Memory B cell (primary cell): ENCODE measurements around the gene ANKRD12.

ENCODE experiments used
- ATAC-seq: fragments of 150-1000 bp; cut with Tn5 transposase; 2 replicates; pipeline ENCODE4 v1.10.0; 2021; ENCODE audit warnings: low read depth, mild to moderate bottlenecking, moderate library complexity
- DNase-seq, 2 donors: peaks; one replicate each; pipeline ENCODE4 v3.0.0; 2022; ENCODE audit warnings: low spot score in 2 of 2
- H3K27ac Mint-ChIP-seq: one replicate; pipeline ENCODE4 v1.8.0; 2022; ENCODE audit warnings: mild to moderate bottlenecking, moderate library complexity, mixed read lengths
- H3K27me3 Mint-ChIP-seq: one replicate; pipeline ENCODE4 v1.8.0; 2022; ENCODE audit warnings: mixed read lengths
- H3K36me3 Mint-ChIP-seq: one replicate; pipeline ENCODE4 v1.8.0; 2022; ENCODE audit warnings: mild to moderate bottlenecking, mixed read lengths
- H3K4me1 Mint-ChIP-seq: one replicate; pipeline ENCODE4 v1.8.0; 2022; ENCODE audit warnings: mixed read lengths
- H3K4me3 Mint-ChIP-seq: one replicate; pipeline ENCODE4 v1.8.0; 2022; ENCODE audit warnings: mild to moderate bottlenecking, moderate library complexity, mixed read lengths
- H3K9me3 Mint-ChIP-seq: one replicate; pipeline ENCODE4 v1.8.0; 2022; ENCODE audit warnings: mixed read lengths

ANKRD12 gene

DNA sequence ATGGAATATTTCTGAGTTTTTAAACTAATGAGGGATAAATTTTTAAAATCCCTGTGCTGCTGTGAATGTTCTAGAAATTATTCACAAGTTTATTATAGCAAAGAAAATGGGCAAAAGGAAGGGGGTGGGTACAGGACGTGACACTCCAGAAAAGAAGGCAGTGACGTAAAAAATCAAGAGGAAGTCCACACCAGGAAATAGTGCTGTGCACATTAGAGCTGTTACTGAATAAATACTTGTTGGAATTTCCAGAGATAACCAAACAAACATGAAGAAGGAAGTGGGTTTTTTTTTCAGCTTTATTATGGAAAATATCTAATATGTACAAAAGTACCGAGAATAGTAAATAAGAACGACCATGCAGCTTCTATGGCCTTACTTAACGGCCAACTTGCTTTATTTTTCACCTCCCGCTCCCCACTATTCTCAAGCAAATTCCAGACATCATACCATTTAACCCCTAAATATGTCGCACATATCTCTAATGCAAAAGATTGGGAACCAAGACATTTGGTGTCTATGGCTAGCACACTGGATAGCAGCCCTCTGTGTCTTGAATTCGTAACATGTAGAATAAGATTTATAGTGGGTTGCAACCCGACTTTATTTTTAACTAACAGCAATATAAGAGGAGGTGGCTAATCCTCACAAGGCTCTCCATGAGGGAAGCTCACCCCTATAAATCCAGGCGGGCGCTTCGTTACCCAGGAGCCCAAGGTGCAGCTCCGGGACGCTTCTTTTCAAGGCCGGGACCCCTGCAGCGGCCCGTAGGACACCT is 34.7 kb upstream of the ANKRD12 start:
- Mint-ChIP-seq H3K27ac (peak overlapping the region; percentile 93), H3K36me3 (peaks cover 8% of the 10 kb centered on the region), H3K27me3 (no peaks in the 10 kb centered on the region), H3K4me1 (peaks cover 25% of the 10 kb centered on the region), H3K9me3 (no peaks in the 10 kb centered on the region), H3K4me3 (peak overlapping the region; percentile 97)
- ATAC-seq (peak; percentile 49), DNase-seq (peak in 1 of 2 donors; percentile 30)

GRCh38 chr18:9102508-9103375 is 33.8 kb upstream of the ANKRD12 start, which contains the start of gene NDUFV2:
TSS of gene NDUFV2 (plus strand) at chr18:9102699. CDS start at chr18:9102744, 45 bp downstream.
- DNase-seq (peak; percentile 97 to 98), ATAC-seq (peak; percentile 85)
- H3K36me3 Mint-ChIP-seq = peaks cover 8% of the 10 kb centered on the region
- no peaks in the 10 kb centered on the region for H3K9me3 Mint-ChIP-seq
- H3K4me1 Mint-ChIP-seq = peaks cover 33% of the 10 kb centered on the region
- peak within 1 kb of the TSS; percentile 93 for H3K27ac Mint-ChIP-seq
- H3K27me3 Mint-ChIP-seq = no peaks in the 10 kb centered on the region
- H3K4me3 Mint-ChIP-seq = peak within 1 kb of the TSS; percentile 97

GRCh38 chr18:9103376-9103873 is 33.2 kb upstream of the ANKRD12 start:
- ATAC-seq (no peak), DNase-seq (no peak)
- Mint-ChIP-seq H3K27ac (peak overlapping the region; percentile 93), H3K36me3 (peaks cover 8% of the 10 kb centered on the region), H3K4me3 (peak overlapping the region; percentile 97), H3K27me3 (no peaks in the 10 kb centered on the region), H3K4me1 (peaks cover 34% of the 10 kb centered on the region), H3K9me3 (no peaks in the 10 kb centered on the region)

GRCh38 chr18:9104244-9104901 is 32.2 kb upstream of the ANKRD12 start:
- H3K9me3 Mint-ChIP-seq = no peaks in the 10 kb centered on the region
- H3K36me3 Mint-ChIP-seq = peaks cover 8% of the 10 kb centered on the region
- ATAC-seq = no peak
- peak overlapping the region; percentile 93 for H3K27ac Mint-ChIP-seq
- no peaks in the 10 kb centered on the region for H3K27me3 Mint-ChIP-seq
- H3K4me1 Mint-ChIP-seq = peaks cover 39% of the 10 kb centered on the region
- DNase-seq = no peak
- peak overlapping the region; percentile 97 for H3K4me3 Mint-ChIP-seq

- DNase-seq (no peak), ATAC-seq (no peak)
- no peaks in the 10 kb centered on the region for H3K27me3 Mint-ChIP-seq
- peaks cover 8% of the 10 kb centered on the region for H3K36me3 Mint-ChIP-seq
- no peaks in the 10 kb centered on the region for H3K9me3 Mint-ChIP-seq
- H3K4me3 Mint-ChIP-seq = peak overlapping the region; percentile 72
- H3K27ac Mint-ChIP-seq = peak overlapping the region; percentile 93
- H3K4me1 Mint-ChIP-seq = peaks cover 45% of the 10 kb centered on the region
Measured at GRCh38 chr18:9105420-9105819, 31.2 kb upstream of the ANKRD12 start.

DNA sequence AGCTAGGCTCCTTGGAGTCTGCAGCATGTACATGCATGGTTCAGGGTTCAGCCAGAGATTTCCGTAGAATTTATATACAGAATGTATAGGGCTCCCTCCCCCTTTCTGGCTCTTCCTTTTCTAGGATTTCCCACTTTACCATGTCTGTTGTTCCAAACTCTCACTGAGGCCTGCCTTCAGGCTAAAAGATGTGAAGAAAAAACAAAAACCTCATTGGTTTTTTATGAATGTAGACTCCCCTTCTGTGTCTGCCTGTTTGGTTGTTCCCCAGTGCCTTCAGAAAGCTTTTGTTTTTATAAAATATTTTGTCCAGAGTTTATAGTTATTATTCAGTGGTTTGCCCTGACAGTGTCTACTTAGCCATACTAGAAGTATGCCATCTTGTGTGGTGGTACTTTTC is 30.5 kb upstream of the ANKRD12 start:
- no peak for ATAC-seq
- H3K9me3 Mint-ChIP-seq = no peaks in the 10 kb centered on the region
- DNase-seq = no peak
- H3K4me3 Mint-ChIP-seq = peak overlapping the region; percentile 72
- peaks cover 50% of the 10 kb centered on the region for H3K4me1 Mint-ChIP-seq
- H3K27me3 Mint-ChIP-seq = no peaks in the 10 kb centered on the region
- peak overlapping the region; percentile 93 for H3K27ac Mint-ChIP-seq
- H3K36me3 Mint-ChIP-seq = peaks cover 8% of the 10 kb centered on the region

- H3K36me3 Mint-ChIP-seq = peaks cover 8% of the 10 kb centered on the region
- H3K4me1 Mint-ChIP-seq = peaks cover 52% of the 10 kb centered on the region
- peak overlapping the region; percentile 60 for H3K4me3 Mint-ChIP-seq
- no peaks in the 10 kb centered on the region for H3K27me3 Mint-ChIP-seq
- no peaks in the 10 kb centered on the region for H3K9me3 Mint-ChIP-seq
- ATAC-seq (no peak), DNase-seq (no peak)
- H3K27ac Mint-ChIP-seq = peak overlapping the region; percentile 93
Measured at GRCh38 chr18:9106800-9107584, 29.6 kb upstream of the ANKRD12 start.

DNA sequence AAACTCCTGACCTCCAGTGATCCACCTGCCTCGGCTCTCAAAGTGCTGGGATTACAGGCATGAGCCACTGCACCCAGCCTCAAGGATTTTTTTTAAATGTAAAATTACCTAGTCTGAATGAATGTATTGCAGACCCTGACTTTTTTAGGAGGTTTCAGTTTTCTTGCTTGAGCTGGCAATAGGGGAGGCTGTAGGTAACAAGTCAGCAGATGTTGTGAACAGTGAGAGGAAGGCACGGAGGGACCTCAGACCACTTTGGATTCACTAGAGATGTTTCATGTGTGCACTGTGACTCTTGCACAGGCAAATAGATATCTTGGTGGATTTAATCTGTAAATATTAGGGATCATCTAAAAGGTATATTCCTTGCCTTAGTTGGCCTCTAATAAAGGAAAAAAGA is 27.7 kb upstream of the ANKRD12 start:
- Mint-ChIP-seq H3K4me1 (peaks cover 62% of the 10 kb centered on the region), H3K9me3 (no peaks in the 10 kb centered on the region), H3K27ac (peak overlapping the region; percentile 36), H3K4me3 (no peak overlapping the region), H3K27me3 (no peaks in the 10 kb centered on the region), H3K36me3 (peaks cover 9% of the 10 kb centered on the region)
- ATAC-seq (no peak), DNase-seq (no peak)

- no peak overlapping the region for H3K4me3 Mint-ChIP-seq
- H3K27ac Mint-ChIP-seq = peak overlapping the region; percentile 36
- H3K36me3 Mint-ChIP-seq = peaks cover 5% of the 10 kb centered on the region
- DNase-seq = no peak
- H3K27me3 Mint-ChIP-seq = no peaks in the 10 kb centered on the region
- no peak for ATAC-seq
- no peaks in the 10 kb centered on the region for H3K9me3 Mint-ChIP-seq
- H3K4me1 Mint-ChIP-seq = peaks cover 56% of the 10 kb centered on the region
Measured at GRCh38 chr18:9109523-9109922, 27.1 kb upstream of the ANKRD12 start.

- Mint-ChIP-seq H3K9me3 (no peaks in the 10 kb centered on the region), H3K27me3 (no peaks in the 10 kb centered on the region), H3K27ac (peak overlapping the region; percentile 95), H3K4me3 (peak overlapping the region; percentile 82), H3K36me3 (peaks cover 2% of the 10 kb centered on the region), H3K4me1 (peaks cover 51% of the 10 kb centered on the region)
- peak; percentile 50 for ATAC-seq
- peak; percentile 24 to 37 for DNase-seq
Measured at GRCh38 chr18:9113468-9114149, 23.0 kb upstream of the ANKRD12 start.

- peak overlapping the region; percentile 96 for H3K27ac Mint-ChIP-seq
- peaks cover 6% of the 10 kb centered on the region for H3K36me3 Mint-ChIP-seq
- no peaks in the 10 kb centered on the region for H3K27me3 Mint-ChIP-seq
- H3K9me3 Mint-ChIP-seq = no peaks in the 10 kb centered on the region
- H3K4me3 Mint-ChIP-seq = peak overlapping the region; percentile 65
- DNase-seq (no peak), ATAC-seq (no peak)
- peaks cover 47% of the 10 kb centered on the region for H3K4me1 Mint-ChIP-seq
Measured at GRCh38 chr18:9115984-9116383, 20.6 kb upstream of the ANKRD12 start.

GRCh38 chr18:9117980-9118841 is 18.4 kb upstream of the ANKRD12 start:
- Mint-ChIP-seq H3K36me3 (peaks cover 6% of the 10 kb centered on the region), H3K27me3 (no peaks in the 10 kb centered on the region), H3K4me1 (peaks cover 39% of the 10 kb centered on the region), H3K27ac (peak overlapping the region; percentile 91), H3K4me3 (peak overlapping the region; percentile 63), H3K9me3 (no peaks in the 10 kb centered on the region)
- DNase-seq (no peak), ATAC-seq (peak; percentile 6)
